Spleen (tissue), 11 donors: Measurements from ENCODE around the gene PRR11. TPM values are rescaled to one million over a fixed set of nuclear protein-coding genes. Genes with fewer than 3 reads are reported as not detected.

Experiments
- DNase-seq: peaks from one replicate; pipeline ENCODE4 v3.0.0-alpha.2; 2020
- H3K27ac ChIP-seq, 8 donors: fragments of 200-600 bp; sonication (generic) in 7 of 8; 1 replicate in 4 of 8; 2 replicates in 4 of 8; pipeline versions ENCODE4 v1.5.0 to v1.8.0; 2016 to 2021; ENCODE audit warnings: inconsistent platforms in 4 of 8, mild to moderate bottlenecking in 4 of 8, moderate library complexity in 1 of 8
- H3K27me3 ChIP-seq, 7 donors: fragments of 200-600 bp; sonication (generic) in 6 of 7; replicated peaks in 1 of 7; 1 replicate in 4 of 7; 2 replicates in 3 of 7; pipeline versions ENCODE4 v1.5.0 to v1.8.0; 2016 to 2021; ENCODE audit warnings: inconsistent platforms in 3 of 7, mild to moderate bottlenecking in 1 of 7
- H3K36me3 ChIP-seq, 6 donors: fragments of 200-600 bp; sonication (generic) in 5 of 6; 1 replicate in 4 of 6; 2 replicates in 2 of 6; pipeline versions ENCODE4 v1.5.0 to v1.8.0; 2016 to 2021; ENCODE audit warnings: inconsistent platforms in 2 of 6
- H3K4me1 ChIP-seq, 6 donors: fragments of 200-600 bp; sonication (generic) in 5 of 6; 1 replicate in 3 of 6; 2 replicates in 3 of 6; pipeline versions ENCODE4 v1.5.0 to v1.8.0; 2016 to 2021; ENCODE audit warnings: inconsistent platforms in 3 of 6
- H3K4me3 ChIP-seq, 8 donors: fragments of 200-600 bp; sonication (generic) in 7 of 8; 1 replicate in 4 of 8; 2 replicates in 4 of 8; pipeline versions ENCODE4 v1.5.0 to v1.8.0; 2016 to 2021; ENCODE audit warnings: inconsistent platforms in 4 of 8, mild to moderate bottlenecking in 4 of 8, moderate library complexity in 2 of 8
- H3K9me3 ChIP-seq, 8 donors: fragments of 200-600 bp; sonication (generic) in 7 of 8; 1 replicate in 4 of 8; 2 replicates in 4 of 8; pipeline versions ENCODE4 v1.5.0 to v1.8.0; 2016 to 2021; ENCODE audit warnings: inconsistent platforms in 4 of 8
- POLR2A ChIP-seq, 3 donors: fragments of 450-650 bp; IDR thresholded peaks; one replicate each; pipeline ENCODE4 v1.5.1; 2017; ENCODE audit warnings: antibody characterized with exemption in 3 of 3, mild to moderate bottlenecking in 1 of 3
- POLR2AphosphoS5 ChIP-seq, 3 donors: sonication (generic); formaldehyde crosslinking; IDR thresholded peaks; one replicate each; pipeline ENCODE4 v1.5.1; 2017; ENCODE audit warnings: antibody characterized with exemption in 3 of 3
- WGBS, 5 donors: extraction: QIAGEN DNeasy Blood & Tissue Kit in 3 of 5; methylation state at CpG; one replicate each; pipeline versions ENCODE4 v1.1.5 to v1.1.7; 2013 to 2018; 5-methylcytosine and 5-hydroxymethylcytosine counted together
- intact Hi-C: fragments of 100-400 bp; cut with DNase I; formaldehyde crosslinking; loops from one replicate; pipeline ENCODE4 v1.15.0; 2023; ENCODE audit warnings: low total_unique reads
- polyA plus RNA-seq, 3 donors: library from polyadenylated mRNA; stranded (reverse); fragments of 200-250 nt; gene quantifications; one replicate each; pipeline ENCODE4 v1.2.1, GENCODE V29; 2013
- total RNA-seq, 7 donors: library from RNA; depleted of rRNA in 3 of 7; stranded (reverse); fragments of >200 nt in 3 of 7; fragmentation: NEBNext Ultra II Directional in 4 of 7; extraction: Animal tissue kit (Norgen Biotek cat#: 25700) in 4 of 7; gene quantifications; one replicate each; pipeline versions ENCODE4 v1.1.0 to v1.2.1, GENCODE V29; 2016 to 2021
- TF ChIP-seq, protein P1 (sequence below), 11 experiments: fragments of 200-600 bp in 7 of 11; fragments of 450-650 bp in 4 of 11; sonication (generic) in 4 of 11; IDR thresholded peaks in 8 of 11; conservative IDR thresholded peaks in 3 of 11; 1 replicate in 7 of 11; 2 replicates in 4 of 11; pipeline versions ENCODE4 v1.4.0 to v1.8.0; 2016 to 2021; ENCODE audit warnings: antibody characterized with exemption in 11 of 11, inconsistent platforms in 4 of 11, mild to moderate bottlenecking in 1 of 11
- donor health status: healthy with polysubstance abuse.
- donor health status: DM: no; HTN: no; CAD: no; lungs with moderate emphysema.
- donor health status: DM: no; HTN: no; CAD: no.
- donor health status: Bipolar disorder and iron deficiency.
- donor health status: healthy.
- donor health status: DM: no; HTN: no; CAD: no.
- donor health status: DM: yes; HTN: yes; CAD: no.

Gene PRR11
- total and polyA plus RNA-seq, 10 donors, result 0.61 to 15.3 (median 5.1) TPM

- Histone ChIP-seq H3K27ac (no peak overlapping the region), H3K27me3 (no peaks in the 10 kb centered on the region), H3K9me3 (no peaks in the 10 kb centered on the region), H3K4me1 (peaks cover 0 to 4% (median 0%) of the 10 kb centered on the region in 6 donors), H3K36me3 (peaks cover 0 to 77% (median 7%) of the 10 kb centered on the region in 6 donors), H3K4me3 (no peak overlapping the region)
- 86 to 88% (median 87%) methylated on average over 9 of the region's 9 CpGs for WGBS, 5 donors
- intact Hi-C loops, result no loop called here
- no peak for DNase-seq
- TF ChIP-seq, protein P1, sequence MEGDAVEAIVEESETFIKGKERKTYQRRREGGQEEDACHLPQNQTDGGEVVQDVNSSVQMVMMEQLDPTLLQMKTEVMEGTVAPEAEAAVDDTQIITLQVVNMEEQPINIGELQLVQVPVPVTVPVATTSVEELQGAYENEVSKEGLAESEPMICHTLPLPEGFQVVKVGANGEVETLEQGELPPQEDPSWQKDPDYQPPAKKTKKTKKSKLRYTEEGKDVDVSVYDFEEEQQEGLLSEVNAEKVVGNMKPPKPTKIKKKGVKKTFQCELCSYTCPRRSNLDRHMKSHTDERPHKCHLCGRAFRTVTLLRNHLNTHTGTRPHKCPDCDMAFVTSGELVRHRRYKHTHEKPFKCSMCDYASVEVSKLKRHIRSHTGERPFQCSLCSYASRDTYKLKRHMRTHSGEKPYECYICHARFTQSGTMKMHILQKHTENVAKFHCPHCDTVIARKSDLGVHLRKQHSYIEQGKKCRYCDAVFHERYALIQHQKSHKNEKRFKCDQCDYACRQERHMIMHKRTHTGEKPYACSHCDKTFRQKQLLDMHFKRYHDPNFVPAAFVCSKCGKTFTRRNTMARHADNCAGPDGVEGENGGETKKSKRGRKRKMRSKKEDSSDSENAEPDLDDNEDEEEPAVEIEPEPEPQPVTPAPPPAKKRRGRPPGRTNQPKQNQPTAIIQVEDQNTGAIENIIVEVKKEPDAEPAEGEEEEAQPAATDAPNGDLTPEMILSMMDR (IDR thresholded peaks at IDR 0.05 in 8 of 11, conservative IDR thresholded peaks at IDR 0.05 in 3 of 11), result no peak
- TF ChIP-seq POLR2AphosphoS5 (IDR thresholded peaks at IDR 0.05), result no peak
- no peak for TF ChIP-seq POLR2A (IDR thresholded peaks at IDR 0.05)
Observed at GRCh38 chr17:59115474-59115873, 40.1 kb upstream of the PRR11 start.

DNA sequence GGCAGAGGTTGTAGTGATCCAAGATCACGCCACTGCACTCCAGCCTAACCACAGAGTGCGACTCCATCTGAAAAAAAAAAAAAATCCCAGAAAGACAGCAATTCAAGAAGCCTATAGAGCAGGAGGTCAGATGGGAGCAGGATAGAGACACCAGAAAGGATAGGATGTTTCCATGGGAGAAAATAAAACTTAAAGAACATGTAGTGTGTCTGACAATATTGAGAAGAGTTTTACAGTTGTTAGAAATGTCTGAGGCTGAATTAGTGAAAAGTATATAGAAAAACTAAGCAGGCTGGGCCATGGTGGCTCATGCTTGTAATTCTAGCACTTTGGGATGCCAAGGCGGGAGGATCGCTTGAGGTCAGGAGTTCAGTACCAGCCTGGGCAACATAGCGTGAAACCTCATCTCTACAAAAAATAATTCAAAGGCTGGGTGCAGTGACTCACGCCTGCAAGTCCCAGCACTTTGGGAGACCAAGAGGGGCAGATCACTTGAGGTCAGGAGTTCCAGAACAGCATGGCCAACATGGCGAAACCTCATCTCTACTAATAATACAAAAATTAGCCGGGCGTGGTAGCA is 33.6 kb upstream of the PRR11 start:
- no peak for DNase-seq
- H3K27me3 ChIP-seq, result no peaks in the 10 kb centered on the region
- WGBS, 5 donors, result 89 to 92% (median 91%) methylated on average over 8 to 9 of the region's 9 CpGs
- H3K27ac ChIP-seq, result no peak overlapping the region
- no peak overlapping the region for H3K4me3 ChIP-seq
- peaks cover 0 to 84% (median 13%) of the 10 kb centered on the region in 6 donors for H3K36me3 ChIP-seq
- H3K4me1 ChIP-seq, result no peaks in the 10 kb centered on the region
- intact Hi-C loops, result no loop called here
- TF ChIP-seq POLR2AphosphoS5 (IDR thresholded peaks at IDR 0.05), result no peak
- TF ChIP-seq, protein P1 (IDR thresholded peaks at IDR 0.05 in 8 of 11, conservative IDR thresholded peaks at IDR 0.05 in 3 of 11), result no peak
- no peak for TF ChIP-seq POLR2A (IDR thresholded peaks at IDR 0.05)
- no peaks in the 10 kb centered on the region for H3K9me3 ChIP-seq

DNA sequence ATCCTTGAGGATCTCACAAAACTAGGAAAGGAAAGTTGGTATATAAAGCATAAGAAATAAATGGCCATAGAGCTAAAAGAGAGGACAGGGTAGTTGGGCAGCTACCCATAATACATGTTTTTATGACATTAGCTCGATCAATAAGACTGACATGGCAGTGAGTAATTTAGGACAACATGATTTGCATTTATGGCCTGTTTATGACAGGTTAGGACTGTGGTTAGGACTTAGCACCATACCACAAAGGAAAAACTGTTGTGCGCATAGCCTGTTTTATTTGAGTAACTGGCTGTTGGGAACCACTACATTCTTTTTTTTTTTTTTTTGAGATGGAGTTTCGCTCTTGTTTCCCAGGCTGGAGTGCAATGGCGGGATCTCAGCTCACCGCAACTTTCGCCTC is 30.9 kb upstream of the PRR11 start:
- Histone ChIP-seq H3K36me3 (peaks cover 0 to 87% (median 17%) of the 10 kb centered on the region in 6 donors), H3K4me1 (no peaks in the 10 kb centered on the region), H3K27me3 (no peaks in the 10 kb centered on the region), H3K9me3 (no peaks in the 10 kb centered on the region), H3K4me3 (no peak overlapping the region), H3K27ac (no peak overlapping the region)
- 88 to 97% (median 94%) methylated on average over 4 to 6 of the region's 6 CpGs for WGBS, 5 donors
- DNase-seq, result no peak
- TF ChIP-seq POLR2A (IDR thresholded peaks at IDR 0.05) (no peak), POLR2AphosphoS5 (IDR thresholded peaks at IDR 0.05) (no peak)
- TF ChIP-seq, protein P1 (IDR thresholded peaks at IDR 0.05 in 8 of 11, conservative IDR thresholded peaks at IDR 0.05 in 3 of 11), result no peak
- intact Hi-C loops, result no loop called here

DNA sequence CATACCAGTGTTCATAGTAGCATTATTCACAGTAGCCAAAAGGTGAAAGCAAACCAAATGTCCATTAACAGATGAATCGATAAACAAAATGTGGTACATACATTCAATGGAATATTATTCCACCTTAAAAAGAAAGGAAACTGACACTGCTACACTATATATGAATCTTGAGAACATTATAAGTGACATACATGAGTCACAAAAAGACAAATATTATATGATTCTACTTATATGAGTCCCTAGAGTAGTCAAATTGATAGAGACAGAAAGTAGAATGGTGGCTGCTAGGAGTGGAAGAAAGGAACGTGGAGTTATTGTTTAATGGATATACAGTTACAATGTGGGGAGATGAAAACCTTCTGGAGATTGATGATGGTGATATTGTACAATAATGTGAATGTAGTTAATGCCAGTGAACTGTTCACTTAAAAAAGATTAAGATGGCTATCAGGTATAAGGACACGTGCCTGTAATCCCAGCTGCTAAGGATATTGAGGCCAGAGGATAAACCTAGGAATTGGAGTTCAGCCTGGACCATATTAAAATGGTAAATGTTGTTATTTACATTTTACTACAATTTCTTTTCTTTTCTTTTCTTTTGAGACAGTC is 28.6 kb upstream of the PRR11 start:
- Histone ChIP-seq H3K27ac (no peak overlapping the region), H3K4me3 (no peak overlapping the region), H3K9me3 (no peaks in the 10 kb centered on the region), H3K4me1 (no peaks in the 10 kb centered on the region), H3K36me3 (peaks cover 0 to 78% (median 8%) of the 10 kb centered on the region in 6 donors), H3K27me3 (no peaks in the 10 kb centered on the region)
- intact Hi-C loops, result no loop called here
- 60 to 81% (median 64%) methylated on average over 3 of the region's 3 CpGs for WGBS, 5 donors
- TF ChIP-seq, protein P1 (IDR thresholded peaks at IDR 0.05 in 8 of 11, conservative IDR thresholded peaks at IDR 0.05 in 3 of 11), result no peak
- TF ChIP-seq POLR2AphosphoS5 (IDR thresholded peaks at IDR 0.05) (no peak), POLR2A (IDR thresholded peaks at IDR 0.05) (no peak)
- DNase-seq, result no peak
